Natural killer cell (primary cell): ENCODE results near the gene SLC23A2. TPM values are rescaled to one million over a fixed set of nuclear protein-coding genes. Genes with fewer than 3 reads are reported as not detected.

Source experiments
- ATAC-seq, 3 donors: fragments of 150-1000 bp in 2 of 3; fragments of 200-7000 bp in 1 of 3; cut with Tn5 transposase; 1 replicate in 1 of 3; 2 replicates in 2 of 3; pipeline ENCODE4 v1.10.0; 2021; ENCODE audit warnings: mild to moderate bottlenecking in 2 of 3, moderate library complexity in 2 of 3
- DNase-seq, 2 donors: peaks; one replicate each; pipeline versions ENCODE4 v3.0.0 to v3.0.0-alpha.2; 2013 to 2021; ENCODE audit warnings: mixed read lengths in 1 of 2
- H3K27ac ChIP-seq: one replicate; pipeline ENCODE4 v1.5.1; 2013; ENCODE audit warnings: mild to moderate bottlenecking, low read length
- H3K27me3 ChIP-seq: one replicate; pipeline ENCODE4 v1.6.1; 2013; ENCODE audit warnings: low read length; ENCODE audit not compliant: control insufficient read depth, insufficient read depth
- H3K36me3 ChIP-seq: one replicate; pipeline ENCODE4 v1.6.1; 2013; ENCODE audit warnings: low read length; ENCODE audit not compliant: control insufficient read depth, insufficient read depth
- H3K4me1 ChIP-seq: one replicate; pipeline ENCODE4 v1.6.1; 2013; ENCODE audit warnings: low read length; ENCODE audit not compliant: control insufficient read depth, insufficient read depth
- H3K4me3 ChIP-seq: one replicate; pipeline ENCODE4 v1.5.1; 2013; ENCODE audit warnings: low read length
- H3K9me3 ChIP-seq: one replicate; pipeline ENCODE4 v1.6.1; 2013; ENCODE audit warnings: low read length; ENCODE audit not compliant: control insufficient read depth, insufficient read depth
- H3K27ac Mint-ChIP-seq, 2 donors: one replicate each; pipeline ENCODE4 v1.8.0; 2022; ENCODE audit warnings: mild to moderate bottlenecking in 2 of 2, mixed read lengths in 2 of 2, moderate library complexity in 1 of 2
- H3K27me3 Mint-ChIP-seq, 2 donors: one replicate each; pipeline ENCODE4 v1.8.0; 2022; ENCODE audit warnings: low read depth in 2 of 2, mixed read lengths in 2 of 2
- H3K36me3 Mint-ChIP-seq: one replicate; pipeline ENCODE4 v1.8.0; 2022; ENCODE audit warnings: mixed read lengths
- H3K4me1 Mint-ChIP-seq, 2 donors: one replicate each; pipeline ENCODE4 v1.8.0; 2022; ENCODE audit warnings: mixed read lengths in 2 of 2
- H3K4me3 Mint-ChIP-seq: one replicate; pipeline ENCODE4 v1.8.0; 2022; ENCODE audit warnings: mild to moderate bottlenecking, moderate library complexity, mixed read lengths
- H3K9me3 Mint-ChIP-seq, 2 donors: one replicate each; pipeline ENCODE4 v1.8.0; 2022; ENCODE audit warnings: mixed read lengths in 2 of 2
- CTCF ChIP-seq: fragments of 200-600 bp; IDR thresholded peaks from one replicate; pipeline ENCODE4 v1.8.0; 2022; ENCODE audit warnings: antibody characterized with exemption
- WGBS: methylation state at CpG from one replicate; pipeline ENCODE4 v1.1.7; 2013; ENCODE audit warnings: missing lambda C conversion rate; ENCODE audit not compliant: insufficient coverage; 5-methylcytosine and 5-hydroxymethylcytosine counted together
- intact Hi-C: fragments of 100-400 bp; cut with micrococcal nuclease; formaldehyde crosslinking; loops from one replicate; pipeline ENCODE4 v1.14.2; 2022
- total RNA-seq, 4 donors: library from RNA; stranded (reverse); fragments of 120-200 nt in 1 of 4; gene quantifications; one replicate each; pipeline versions ENCODE4 v1.2.3 to v1.2.4, GENCODE V29; 2013 to 2022

The SLC23A2 gene
- total RNA-seq, 3 donors from 2014 or later (not counting 1 experiment from before 2014, with no cell fraction given) = 21.8 to 31.5 (median 26.0) TPM

- H3K36me3 Mint-ChIP-seq = no peaks in the 10 kb centered on the region
- WGBS = 6% methylated on average over 13 of the region's 13 CpGs
- intact Hi-C loops = loop anchor here (5.0 kb wide), 1 partner anchor 303 kb away; the partner anchor contains the start of gene PCNA
- H3K27ac Mint-ChIP-seq = peak overlapping the region; percentile 99 to 100
- H3K4me1 ChIP-seq = peaks cover 73% of the 10 kb centered on the region
- peak; percentile 62 to 79 (median 70) for ATAC-seq
- H3K4me1 Mint-ChIP-seq = peaks cover 48 to 57% of the 10 kb centered on the region in 2 donors
- H3K36me3 ChIP-seq = peaks cover 3% of the 10 kb centered on the region
- no peaks in the 10 kb centered on the region for H3K27me3 ChIP-seq
- DNase-seq = peak; percentile 70 to 94
- peak overlapping the region; percentile 95 for H3K4me3 Mint-ChIP-seq
- TF ChIP-seq CTCF = no peak
- H3K9me3 Mint-ChIP-seq = no peaks in the 10 kb centered on the region
- peak overlapping the region; percentile 99 for H3K27ac ChIP-seq
- H3K4me3 ChIP-seq = peak overlapping the region; percentile 40
- H3K27me3 Mint-ChIP-seq = no peaks in the 10 kb centered on the region
- no peaks in the 10 kb centered on the region for H3K9me3 ChIP-seq
Observed at GRCh38 chr20:4813863-4814695, 187.2 kb downstream of the SLC23A2 start.

GRCh38 chr20:4813076-4813862 is 188.0 kb downstream of the SLC23A2 start:
- Mint-ChIP-seq H3K27ac (peak overlapping the region; percentile 99 to 100), H3K9me3 (no peaks in the 10 kb centered on the region), H3K4me1 (peaks cover 48 to 59% of the 10 kb centered on the region in 2 donors), H3K27me3 (no peaks in the 10 kb centered on the region), H3K4me3 (peak overlapping the region; percentile 95), H3K36me3 (no peaks in the 10 kb centered on the region)
- Histone ChIP-seq H3K27ac (peak overlapping the region; percentile 99), H3K9me3 (no peaks in the 10 kb centered on the region), H3K27me3 (no peaks in the 10 kb centered on the region), H3K4me3 (peak overlapping the region; percentile 40), H3K36me3 (peaks cover 3% of the 10 kb centered on the region), H3K4me1 (peaks cover 76% of the 10 kb centered on the region)
- ATAC-seq (no peak), DNase-seq (peak in 1 of 2 donors; percentile 58)
- intact Hi-C loops = loop anchor here (5.0 kb wide), 1 partner anchor 304 kb away; the partner anchor contains the start of gene PCNA
- TF ChIP-seq CTCF = no peak
- 41% methylated on average over 22 of the region's 22 CpGs for WGBS

GRCh38 chr20:4812641-4813075 is 188.7 kb downstream of the SLC23A2 start:
- intact Hi-C loops = loop anchor here (5.0 kb wide), 1 partner anchor 305 kb away; the partner anchor contains the start of gene PCNA
- peaks cover 76% of the 10 kb centered on the region for H3K4me1 ChIP-seq
- Mint-ChIP-seq H3K9me3 (no peaks in the 10 kb centered on the region), H3K4me3 (peak overlapping the region; percentile 95), H3K36me3 (no peaks in the 10 kb centered on the region), H3K27ac (peak overlapping the region; percentile 99 to 100), H3K4me1 (peaks cover 48 to 59% of the 10 kb centered on the region in 2 donors), H3K27me3 (no peaks in the 10 kb centered on the region)
- H3K27ac ChIP-seq = peak overlapping the region; percentile 99
- H3K4me3 ChIP-seq = no peak overlapping the region
- 51% methylated on average over 7 of the region's 7 CpGs for WGBS
- H3K27me3 ChIP-seq = no peaks in the 10 kb centered on the region
- peaks cover 3% of the 10 kb centered on the region for H3K36me3 ChIP-seq
- no peak for TF ChIP-seq CTCF
- no peak for ATAC-seq
- H3K9me3 ChIP-seq = no peaks in the 10 kb centered on the region
- peak in 1 of 2 donors; percentile 46 for DNase-seq
